ENCODE results near the gene MMD. TPM values are rescaled to one million over a fixed set of nuclear protein-coding genes. Genes with fewer than 3 reads are reported as not detected.

Gene MMD
- total RNA-seq, 1 experiment from 2014 or later: 19.2 TPM

DNA sequence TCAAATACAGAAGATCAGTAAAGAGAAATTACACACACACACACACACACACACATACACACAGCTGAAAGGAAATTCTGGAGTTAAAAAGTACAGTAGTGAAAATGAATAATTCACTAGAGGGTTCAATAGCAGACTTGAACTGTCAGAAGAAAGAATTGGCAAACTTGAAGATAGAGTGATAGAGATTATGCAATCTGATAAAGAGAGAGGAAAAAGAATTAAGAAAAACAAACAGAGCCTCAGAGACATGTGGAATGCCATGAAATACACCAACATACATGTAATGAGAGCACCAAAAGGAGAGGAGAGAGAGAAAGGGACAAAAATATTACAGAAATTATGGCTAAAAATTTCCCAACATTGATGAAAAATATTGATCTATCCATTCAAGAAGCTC is 60.7 kb downstream of the MMD start:
- Mint-ChIP-seq H3K27ac (ENCODE audit: unreplicated experiment) (no peak overlapping the region), H3K36me3 (ENCODE audit: insufficient read depth, unreplicated experiment) (no peaks in the 10 kb centered on the region), H3K27me3 (ENCODE audit: unreplicated experiment) (no peaks in the 10 kb centered on the region), H3K4me3 (ENCODE audit: low read depth, unreplicated experiment) (no peak overlapping the region), H3K9me3 (ENCODE audit: low read depth, unreplicated experiment) (peaks cover 3% of the 10 kb centered on the region), H3K4me1 (ENCODE audit: low read depth, unreplicated experiment) (no peaks in the 10 kb centered on the region)
- BruUV-seq (replicated peaks): no TSS peak
- intact Hi-C loops (cut with micrococcal nuclease; ENCODE audit: unreplicated experiment): no loop called here
- CTCF ChIA-PET: no interaction called here
- TF ChIP-seq, protein P1, sequence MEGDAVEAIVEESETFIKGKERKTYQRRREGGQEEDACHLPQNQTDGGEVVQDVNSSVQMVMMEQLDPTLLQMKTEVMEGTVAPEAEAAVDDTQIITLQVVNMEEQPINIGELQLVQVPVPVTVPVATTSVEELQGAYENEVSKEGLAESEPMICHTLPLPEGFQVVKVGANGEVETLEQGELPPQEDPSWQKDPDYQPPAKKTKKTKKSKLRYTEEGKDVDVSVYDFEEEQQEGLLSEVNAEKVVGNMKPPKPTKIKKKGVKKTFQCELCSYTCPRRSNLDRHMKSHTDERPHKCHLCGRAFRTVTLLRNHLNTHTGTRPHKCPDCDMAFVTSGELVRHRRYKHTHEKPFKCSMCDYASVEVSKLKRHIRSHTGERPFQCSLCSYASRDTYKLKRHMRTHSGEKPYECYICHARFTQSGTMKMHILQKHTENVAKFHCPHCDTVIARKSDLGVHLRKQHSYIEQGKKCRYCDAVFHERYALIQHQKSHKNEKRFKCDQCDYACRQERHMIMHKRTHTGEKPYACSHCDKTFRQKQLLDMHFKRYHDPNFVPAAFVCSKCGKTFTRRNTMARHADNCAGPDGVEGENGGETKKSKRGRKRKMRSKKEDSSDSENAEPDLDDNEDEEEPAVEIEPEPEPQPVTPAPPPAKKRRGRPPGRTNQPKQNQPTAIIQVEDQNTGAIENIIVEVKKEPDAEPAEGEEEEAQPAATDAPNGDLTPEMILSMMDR (IDR thresholded peaks at IDR 0.05; ENCODE audit: unreplicated experiment): no peak
- DNase-seq: no peak

DNA sequence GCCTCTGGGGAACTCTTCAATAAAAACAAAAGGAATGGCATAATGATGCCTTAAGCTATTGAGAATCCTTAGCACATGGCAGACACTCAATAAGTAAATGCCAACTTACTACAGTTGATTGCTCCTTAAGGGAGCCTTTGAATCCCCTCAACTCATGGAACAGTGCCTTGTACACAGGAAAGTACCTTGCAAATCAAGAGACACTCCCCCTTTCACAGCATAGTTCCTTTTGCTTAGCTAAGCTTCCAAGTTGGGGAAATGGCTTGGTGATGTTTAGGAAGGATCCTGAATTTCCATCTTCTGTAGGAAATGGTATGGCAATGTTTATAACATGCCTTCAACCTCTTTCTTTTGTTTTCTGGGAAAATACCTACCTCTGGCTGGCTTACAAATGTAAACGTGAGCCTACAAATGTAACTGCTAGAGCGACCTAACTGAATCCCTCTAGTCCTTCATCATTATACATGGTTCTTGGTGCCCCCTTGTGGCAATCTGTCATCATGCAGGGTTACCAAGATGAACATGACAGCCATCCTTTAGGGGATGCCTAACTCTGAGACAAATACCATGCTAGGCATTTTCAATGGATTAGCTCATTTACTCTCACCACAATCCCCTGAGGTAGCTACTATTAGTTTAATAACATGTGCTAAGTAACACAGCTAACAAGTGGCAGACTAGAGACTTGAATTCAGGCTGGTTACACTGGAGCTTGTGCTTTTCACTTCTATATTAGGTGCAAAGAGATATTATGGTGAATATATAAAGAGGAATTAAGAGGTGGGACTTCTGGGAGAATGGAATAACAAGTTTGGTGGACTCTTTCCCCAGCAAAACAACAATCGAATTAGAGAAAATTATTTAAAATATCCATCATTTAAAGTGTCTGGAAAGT is 65.0 kb downstream of the MMD start:
- Mint-ChIP-seq H3K36me3 (ENCODE audit: insufficient read depth, unreplicated experiment) (no peaks in the 10 kb centered on the region), H3K4me1 (ENCODE audit: low read depth, unreplicated experiment) (no peaks in the 10 kb centered on the region), H3K9me3 (ENCODE audit: low read depth, unreplicated experiment) (no peaks in the 10 kb centered on the region), H3K27ac (ENCODE audit: unreplicated experiment) (no peak overlapping the region), H3K27me3 (ENCODE audit: unreplicated experiment) (no peaks in the 10 kb centered on the region), H3K4me3 (ENCODE audit: low read depth, unreplicated experiment) (no peak overlapping the region)
- DNase-seq: peak; percentile 70
- CTCF ChIA-PET: interaction anchor here (1.0 to 1.4 kb wide), 2 partner anchors 23 to 158 kb away, joined by 3 to 4 read pairs; no protein-coding TSS in a partner anchor
- TF ChIP-seq, protein P1 (IDR thresholded peaks at IDR 0.05; ENCODE audit: unreplicated experiment): peak; percentile 32
- no TSS peak for BruUV-seq (replicated peaks)
- intact Hi-C loops (cut with micrococcal nuclease; ENCODE audit: unreplicated experiment): loop anchor here (5.0 kb wide), 1 partner anchor 156 kb away; the partner anchor contains the start of gene SMIM36

DNA sequence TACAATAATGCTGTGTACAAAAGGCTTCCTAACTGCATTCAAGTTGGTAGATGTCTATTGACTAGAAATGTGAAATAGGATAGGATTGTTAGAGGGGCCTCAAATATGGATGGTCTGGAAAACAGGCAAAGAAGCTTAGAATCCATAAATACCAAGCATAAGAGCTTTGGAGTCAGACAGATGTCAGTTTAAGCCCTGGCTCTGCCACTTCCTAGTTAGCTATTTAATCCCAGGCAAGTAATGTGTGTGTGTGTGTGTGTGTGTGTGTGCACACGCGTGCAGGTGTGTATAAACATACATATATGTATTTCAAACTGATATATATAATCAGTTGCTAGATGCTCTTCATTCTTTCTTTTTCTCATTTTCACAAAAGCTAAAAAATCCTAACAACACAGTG is 66.7 kb downstream of the MMD start:
- H3K4me1 Mint-ChIP-seq (ENCODE audit: low read depth, unreplicated experiment): no peaks in the 10 kb centered on the region
- TF ChIP-seq, protein P1 (IDR thresholded peaks at IDR 0.05; ENCODE audit: unreplicated experiment): no peak
- no peaks in the 10 kb centered on the region for H3K27me3 Mint-ChIP-seq (ENCODE audit: unreplicated experiment)
- H3K36me3 Mint-ChIP-seq (ENCODE audit: insufficient read depth, unreplicated experiment): no peaks in the 10 kb centered on the region
- DNase-seq: no peak
- BruUV-seq (replicated peaks): no TSS peak
- CTCF ChIA-PET: no interaction called here
- no peak overlapping the region for H3K4me3 Mint-ChIP-seq (ENCODE audit: low read depth, unreplicated experiment)
- no peak overlapping the region for H3K27ac Mint-ChIP-seq (ENCODE audit: unreplicated experiment)
- intact Hi-C loops (cut with micrococcal nuclease; ENCODE audit: unreplicated experiment): loop anchor here (5.0 kb wide), 1 partner anchor 157 kb away; the partner anchor contains the start of gene SMIM36
- H3K9me3 Mint-ChIP-seq (ENCODE audit: low read depth, unreplicated experiment): no peaks in the 10 kb centered on the region

DNA sequence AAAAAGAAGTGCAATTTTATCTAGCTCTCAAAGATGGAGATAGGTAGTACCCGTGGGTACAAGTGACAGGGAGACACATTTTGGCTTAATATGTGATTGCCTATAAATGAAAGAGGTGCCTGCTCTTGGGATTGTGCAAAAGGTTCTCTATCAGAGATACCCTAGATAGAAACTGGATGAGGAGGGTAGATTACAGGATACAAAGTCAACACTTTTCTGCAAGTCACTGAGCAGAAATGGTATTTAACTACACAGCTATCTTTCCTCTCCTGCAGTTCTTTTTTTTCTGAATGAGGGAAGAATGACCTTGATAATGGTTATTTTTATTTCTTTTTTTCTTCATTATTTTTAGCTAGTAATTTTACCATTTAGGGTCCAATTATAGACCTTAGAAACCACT is 67.6 kb downstream of the MMD start:
- BruUV-seq (replicated peaks): no TSS peak
- TF ChIP-seq, protein P1 (IDR thresholded peaks at IDR 0.05; ENCODE audit: unreplicated experiment): no peak
- H3K4me1 Mint-ChIP-seq (ENCODE audit: low read depth, unreplicated experiment): peaks cover 1% of the 10 kb centered on the region
- H3K9me3 Mint-ChIP-seq (ENCODE audit: low read depth, unreplicated experiment): no peaks in the 10 kb centered on the region
- H3K4me3 Mint-ChIP-seq (ENCODE audit: low read depth, unreplicated experiment): no peak overlapping the region
- intact Hi-C loops (cut with micrococcal nuclease; ENCODE audit: unreplicated experiment): no loop called here
- CTCF ChIA-PET: interaction anchor here (1.3 kb wide), 1 partner anchor 160 kb away, joined by 4 read pairs; no protein-coding TSS in a partner anchor
- H3K27me3 Mint-ChIP-seq (ENCODE audit: unreplicated experiment): no peaks in the 10 kb centered on the region
- H3K36me3 Mint-ChIP-seq (ENCODE audit: insufficient read depth, unreplicated experiment): no peaks in the 10 kb centered on the region
- H3K27ac Mint-ChIP-seq (ENCODE audit: unreplicated experiment): no peak overlapping the region
- no peak for DNase-seq
